Adrenal gland (tissue), 5 donors: ENCODE measurements around the gene NDUFAF8.

Experiments
- CTCF ChIP-seq, 6 experiments: fragments of 450-650 bp in 4 of 6; fragments of 200-600 bp in 2 of 6; sonication (generic) in 1 of 6; IDR thresholded peaks; 1 replicate in 5 of 6; 2 replicates in 1 of 6; pipeline versions ENCODE4 v1.5.1 to v1.8.0; 2016 to 2021; ENCODE audit warnings: antibody characterized with exemption in 6 of 6, mild to moderate bottlenecking in 2 of 6, moderate library complexity in 1 of 6
- POLR2A ChIP-seq, 2 donors: fragments of 450-650 bp; IDR thresholded peaks; one replicate each; pipeline ENCODE4 v1.6.1; 2017; ENCODE audit warnings: antibody characterized with exemption in 2 of 2, mild to moderate bottlenecking in 2 of 2, moderate library complexity in 1 of 2
- donor health status: DM: no; HTN: no; CAD: no.

DNA sequence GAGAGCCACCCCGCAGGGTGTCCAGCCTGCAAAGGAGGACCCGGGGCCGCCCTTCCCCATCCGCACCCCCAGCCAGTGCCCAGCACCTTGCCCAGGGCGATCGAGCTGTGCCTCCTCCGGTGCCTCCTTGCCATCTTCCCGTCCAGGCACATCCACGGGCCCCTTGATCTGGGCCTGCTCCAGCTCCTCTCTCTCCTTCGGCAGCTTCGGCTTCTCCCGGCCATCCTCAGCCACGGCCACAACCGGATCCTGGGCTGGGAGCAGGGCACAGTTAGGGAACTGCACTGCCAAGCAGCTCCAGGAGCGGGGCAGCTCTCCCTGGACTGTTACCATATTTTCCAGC, 13.8 kb downstream of the NDUFAF8 start:
- no peak for TF ChIP-seq CTCF (IDR thresholded peaks at IDR 0.05)
- TF ChIP-seq POLR2A (IDR thresholded peaks at IDR 0.05): no peak
